HG03439 (cell line): ENCODE measurements around the gene RALBP1.

Experiments
- ATAC-seq: cut with Tn5 transposase; IDR thresholded peaks from one replicate; pipeline ENCODE4 v1.9.1; 2021; ENCODE audit warnings: mild to moderate bottlenecking, moderate library complexity; ENCODE audit not compliant: unreplicated experiment

RALBP1 gene

DNA sequence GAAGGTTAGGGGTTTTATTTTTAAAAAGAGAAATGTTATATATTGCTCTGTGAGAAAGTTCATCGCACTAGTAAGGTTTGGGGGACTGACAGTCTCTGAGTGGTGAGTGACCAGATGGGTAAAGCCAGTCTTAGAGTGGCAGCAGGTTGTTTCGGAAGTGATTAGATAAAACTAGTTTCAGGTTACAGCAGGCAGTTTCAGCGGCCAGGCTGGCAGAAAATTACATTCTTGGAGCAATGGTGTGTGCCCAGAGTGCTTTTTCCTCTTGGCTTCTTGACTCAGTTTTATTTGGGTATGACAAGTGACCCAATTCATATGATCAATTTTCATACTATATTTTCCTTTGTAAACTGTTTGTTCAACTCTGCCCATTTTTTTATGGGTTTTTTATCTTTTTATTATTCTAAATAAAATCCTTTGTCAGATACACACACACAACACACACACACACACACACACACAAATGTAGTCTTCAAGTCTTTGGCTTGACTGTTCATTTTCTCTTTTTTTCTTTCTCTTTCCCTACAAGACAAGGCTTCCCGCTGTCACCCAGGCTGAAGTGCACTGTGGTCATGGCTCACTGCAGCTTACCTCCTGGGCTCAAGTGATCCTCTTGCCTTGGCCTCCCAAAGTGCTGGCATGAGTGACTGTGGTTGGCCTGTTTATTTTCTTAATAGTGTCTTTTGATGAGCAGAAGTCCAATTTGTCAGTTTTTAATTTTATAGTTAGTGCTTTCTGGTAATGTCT lies 30.9 kb downstream of the RALBP1 start:
- ATAC-seq: no peak

- ATAC-seq: no peak
Measured at GRCh38 chr18:9507565-9508088, 32.3 kb downstream of the RALBP1 start.

DNA sequence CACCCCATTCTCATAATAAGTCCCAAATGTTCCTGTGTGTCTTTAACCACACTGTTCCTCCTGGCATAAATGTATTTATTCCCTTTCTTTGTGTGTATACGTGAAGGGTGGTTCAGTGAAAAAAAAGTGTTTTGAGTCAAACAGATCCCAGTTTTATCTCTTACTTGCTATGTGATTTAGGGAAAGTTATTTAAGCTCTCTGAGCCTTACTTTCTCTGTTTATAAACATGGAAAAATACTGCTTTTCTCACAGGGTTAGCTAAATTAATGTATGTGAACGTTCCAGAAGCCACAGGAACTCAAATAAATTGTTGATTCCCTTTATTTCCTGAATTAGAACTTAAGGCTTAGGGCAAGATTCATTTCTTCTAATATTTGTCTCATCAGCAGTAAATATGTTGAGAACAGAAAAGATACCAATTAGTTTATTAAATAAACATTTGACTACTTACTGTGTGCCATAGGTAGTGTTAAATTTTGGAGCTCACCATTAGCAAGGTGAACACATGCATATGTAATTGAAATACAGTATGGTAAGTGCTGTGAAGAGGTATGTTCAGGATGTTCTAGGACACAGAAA lies 33.2 kb downstream of the RALBP1 start:
- no peak for ATAC-seq

- ATAC-seq: no peak
Measured at GRCh38 chr18:9513971-9514512, 38.7 kb downstream of the RALBP1 start.

GRCh38 chr18:9516437-9517064 lies 41.2 kb downstream of the RALBP1 start:
- no peak for ATAC-seq

DNA sequence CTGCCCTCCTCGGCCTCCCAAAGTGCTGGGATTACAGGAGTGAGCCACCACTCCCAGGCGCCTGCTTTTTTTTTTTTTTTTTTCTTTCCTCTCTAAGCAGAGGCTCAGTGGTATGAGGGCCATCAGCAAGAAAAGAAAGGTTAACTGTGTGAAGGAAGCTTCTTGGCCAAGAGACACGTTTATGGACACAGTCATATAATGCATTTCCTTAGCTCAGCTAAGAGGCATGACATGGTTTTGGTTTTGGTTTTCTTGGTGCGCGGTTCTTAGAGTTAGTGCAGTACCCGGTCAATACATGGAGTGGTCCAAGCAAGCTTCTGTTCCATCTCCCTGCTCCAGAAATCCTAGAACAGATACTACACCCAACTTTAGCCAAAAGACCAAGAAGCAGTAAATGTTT lies 42.6 kb downstream of the RALBP1 start:
- no peak for ATAC-seq

DNA sequence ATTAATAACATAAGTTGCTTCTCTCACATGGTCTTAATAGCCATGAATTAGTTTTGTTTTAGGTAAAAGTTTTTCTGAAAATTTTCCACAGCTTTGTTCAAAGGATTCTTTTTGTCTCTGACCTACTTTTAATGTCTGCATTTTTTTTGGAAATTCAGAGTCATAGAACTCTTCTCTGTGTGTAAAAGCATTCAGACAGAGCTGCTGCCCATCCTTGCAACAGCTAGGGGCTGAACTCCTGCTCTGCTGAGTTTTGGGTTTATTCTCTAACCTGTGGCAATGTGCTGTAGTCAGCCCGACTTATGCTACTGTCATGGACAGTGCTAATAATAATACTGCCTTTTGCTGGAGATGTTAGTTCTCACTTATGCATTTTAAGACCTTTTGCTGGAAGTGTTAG lies 44.1 kb downstream of the RALBP1 start:
- ATAC-seq: no peak

DNA sequence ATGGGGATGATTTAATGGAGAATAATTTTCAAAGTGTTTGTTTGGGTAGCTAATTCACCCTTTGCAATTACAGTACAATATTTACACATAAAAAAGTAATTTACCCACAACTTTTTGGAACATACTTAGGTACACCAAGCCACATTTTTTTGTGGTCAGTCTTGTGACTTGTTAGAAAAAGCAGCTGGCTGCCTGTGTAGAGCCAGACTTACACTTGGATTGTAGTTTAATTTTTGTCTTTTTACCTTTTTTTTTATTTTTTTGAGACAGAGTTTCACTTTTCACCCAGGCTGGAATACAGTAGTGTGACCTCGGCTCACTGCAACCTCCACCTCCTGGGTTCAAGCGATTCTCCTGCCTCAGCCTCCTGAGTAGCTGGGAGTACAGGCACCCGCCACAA lies 45.4 kb downstream of the RALBP1 start:
- no peak for ATAC-seq

DNA sequence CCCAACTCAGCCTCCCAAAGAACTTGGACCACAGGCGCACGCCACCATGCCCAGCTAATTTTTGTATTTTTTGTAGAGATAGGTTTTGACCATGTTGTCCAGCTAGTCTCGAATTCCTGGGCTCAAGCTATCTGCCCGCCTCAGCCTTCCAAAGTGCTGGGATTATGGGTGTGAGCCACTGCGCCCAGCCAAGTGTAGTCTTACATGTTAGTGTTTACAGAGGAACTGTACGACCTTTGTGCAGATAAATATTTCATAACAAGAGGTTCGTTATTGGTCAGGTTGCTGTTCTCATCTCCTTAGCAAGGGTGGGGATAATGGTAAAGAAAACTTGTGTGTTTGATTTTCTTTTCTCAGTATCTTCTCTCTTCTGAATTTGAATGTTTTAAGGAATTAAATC lies 46.5 kb downstream of the RALBP1 start:
- no peak for ATAC-seq

- no peak for ATAC-seq
Measured at GRCh38 chr18:9522952-9523351, 47.6 kb downstream of the RALBP1 start.

GRCh38 chr18:9526458-9526857 lies 51.1 kb downstream of the RALBP1 start:
- ATAC-seq: no peak

DNA sequence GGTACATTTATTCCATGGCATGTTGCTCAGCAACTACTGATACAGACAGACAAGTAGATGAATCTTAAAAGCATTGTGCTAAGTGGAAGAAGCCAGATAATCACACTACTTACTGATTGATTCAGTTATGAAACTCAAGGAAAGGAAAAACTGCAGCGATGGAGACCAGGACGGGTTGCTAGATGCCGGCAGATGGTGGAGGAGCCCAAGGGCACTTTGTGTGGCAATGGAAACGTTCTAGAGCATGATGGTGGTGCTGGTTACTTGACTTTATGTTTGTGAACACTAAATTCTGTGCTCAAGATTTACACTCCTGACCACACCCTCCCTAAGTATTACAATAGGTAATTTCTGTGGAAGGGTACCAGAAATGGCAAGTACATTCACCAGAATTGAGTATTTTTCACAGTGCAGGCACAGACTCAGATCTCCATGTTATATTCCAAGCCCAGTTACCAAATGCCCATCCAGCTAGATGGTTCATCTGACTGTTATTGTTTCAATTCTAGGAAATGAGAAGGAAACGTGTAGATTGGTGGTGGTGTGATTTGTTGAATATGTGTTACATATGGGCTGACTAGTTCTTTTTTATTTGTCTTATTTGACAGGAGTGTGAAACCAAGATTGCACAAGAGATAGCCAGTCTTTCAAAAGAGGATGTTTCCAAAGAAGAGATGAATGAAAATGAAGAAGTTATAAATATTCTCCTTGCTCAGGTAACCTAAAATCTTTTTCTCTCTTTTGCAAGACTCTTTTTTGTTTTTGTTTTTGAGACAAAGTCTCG lies 55.1 kb downstream of the RALBP1 start:
- ATAC-seq: no peak

DNA sequence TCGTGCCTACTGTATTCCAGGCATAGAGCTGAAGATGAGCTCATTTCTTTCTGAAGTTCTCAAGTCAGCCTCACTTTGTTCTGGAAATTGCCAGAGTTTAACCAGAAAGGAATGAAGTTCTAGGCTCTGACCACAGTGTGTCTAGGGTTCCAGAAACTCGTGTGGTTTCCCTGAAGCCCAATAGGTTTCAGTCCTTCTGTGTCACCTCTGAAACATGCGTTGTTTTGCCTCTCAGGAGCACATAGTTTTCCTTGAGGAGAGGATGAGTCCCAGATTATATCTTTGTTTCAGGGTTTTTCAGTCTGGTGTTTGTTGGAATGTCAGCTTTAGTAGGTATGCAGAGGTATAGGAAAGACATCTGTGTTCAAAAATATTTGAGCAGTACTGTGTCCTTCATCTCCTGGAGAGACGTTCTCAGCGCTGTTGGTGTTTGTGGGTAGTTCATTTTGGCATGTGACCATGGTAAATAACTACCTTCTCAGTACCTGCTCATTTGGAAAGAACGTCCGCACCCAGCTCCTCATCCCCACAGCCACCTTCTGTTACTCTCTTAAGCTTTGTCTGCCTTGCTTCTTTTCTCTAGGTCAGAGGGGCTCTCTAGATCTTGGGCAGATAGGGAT lies 56.6 kb downstream of the RALBP1 start:
- no peak for ATAC-seq

DNA sequence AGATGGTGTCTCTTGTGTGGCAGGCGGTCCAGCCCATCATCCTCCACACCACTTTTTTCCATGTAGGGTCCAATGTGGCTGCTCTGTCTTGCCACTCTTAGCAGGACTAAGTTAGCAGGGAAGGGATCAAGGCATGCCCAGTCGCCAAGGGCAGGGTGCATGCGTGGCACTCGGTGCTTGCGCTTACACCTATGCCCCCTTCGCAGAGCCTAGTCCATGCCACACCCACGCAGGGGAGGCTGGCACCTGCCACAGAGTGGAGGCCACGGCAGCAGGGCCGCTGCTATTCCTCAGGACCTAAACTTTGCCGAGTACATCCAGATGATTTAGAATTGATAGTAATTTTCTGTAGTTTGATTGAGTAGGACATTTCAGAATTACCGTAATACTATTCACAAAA lies 59.5 kb downstream of the RALBP1 start:
- no peak for ATAC-seq

DNA sequence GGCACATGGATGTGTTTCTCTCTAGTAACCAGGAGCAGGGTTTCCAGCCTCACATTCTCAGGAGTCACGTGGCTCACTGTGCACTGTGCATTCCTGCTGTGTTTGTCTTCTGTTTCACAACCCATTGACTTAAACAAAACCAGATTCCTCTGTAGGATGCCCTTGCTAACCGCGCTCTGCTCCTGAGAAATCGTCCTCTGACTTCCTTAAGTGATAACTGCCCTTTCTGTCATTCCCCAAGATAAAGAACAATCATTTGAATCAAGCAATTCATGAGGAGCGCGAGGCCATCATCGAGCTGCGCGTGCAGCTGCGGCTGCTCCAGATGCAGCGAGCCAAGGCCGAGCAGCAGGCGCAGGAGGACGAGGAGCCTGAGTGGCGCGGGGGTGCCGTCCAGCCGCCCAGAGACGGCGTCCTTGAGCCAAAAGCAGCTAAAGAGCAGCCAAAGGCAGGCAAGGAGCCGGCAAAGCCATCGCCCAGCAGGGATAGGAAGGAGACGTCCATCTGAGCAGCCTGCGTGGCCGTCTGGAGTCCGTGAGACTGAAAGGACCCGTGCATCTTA lies 60.2 kb downstream of the RALBP1 start:
- no peak for ATAC-seq

GRCh38 chr18:9536354-9537152 lies 61.2 kb downstream of the RALBP1 start:
- no peak for ATAC-seq

- no peak for ATAC-seq
Measured at GRCh38 chr18:9537677-9538076, 62.4 kb downstream of the RALBP1 start.

DNA sequence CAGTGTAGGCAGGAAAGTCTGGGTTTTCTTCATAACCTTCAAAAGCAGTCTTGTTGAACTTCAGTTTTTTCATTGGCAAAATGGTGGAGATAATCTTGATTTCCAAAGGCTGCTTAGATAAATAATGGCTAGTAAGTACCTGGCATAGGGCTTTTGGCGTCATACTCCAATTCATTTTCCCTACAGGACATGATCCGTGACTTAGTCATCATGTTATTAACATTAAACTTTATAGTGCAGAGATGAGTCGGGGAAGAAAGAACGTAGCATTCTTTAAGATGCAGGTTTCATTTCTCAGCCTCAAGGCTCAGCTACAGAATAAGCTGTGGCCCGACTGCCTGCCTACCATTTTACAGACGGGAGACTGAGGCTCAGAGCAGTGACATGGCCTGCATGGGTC lies 64.0 kb downstream of the RALBP1 start:
- no peak for ATAC-seq

DNA sequence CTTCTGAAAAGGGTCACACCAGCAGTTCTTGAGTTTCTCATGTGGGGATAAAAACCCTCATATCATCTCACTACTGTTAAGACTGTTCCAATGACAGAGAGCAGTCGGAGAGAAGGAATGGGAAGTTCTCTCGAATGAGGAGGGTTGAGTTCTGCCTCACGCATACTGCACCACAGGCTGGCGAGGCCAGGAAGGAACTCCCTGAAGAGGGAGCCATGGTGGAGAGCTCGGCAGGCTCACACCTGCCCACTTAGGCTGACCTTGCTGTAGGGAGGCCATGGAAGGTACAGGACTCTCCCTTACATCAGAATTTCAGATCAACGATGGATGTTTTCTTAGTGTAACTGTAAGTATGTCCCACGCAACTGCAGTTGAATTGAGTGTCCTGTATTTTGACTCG lies 64.6 kb downstream of the RALBP1 start:
- no peak for ATAC-seq

DNA sequence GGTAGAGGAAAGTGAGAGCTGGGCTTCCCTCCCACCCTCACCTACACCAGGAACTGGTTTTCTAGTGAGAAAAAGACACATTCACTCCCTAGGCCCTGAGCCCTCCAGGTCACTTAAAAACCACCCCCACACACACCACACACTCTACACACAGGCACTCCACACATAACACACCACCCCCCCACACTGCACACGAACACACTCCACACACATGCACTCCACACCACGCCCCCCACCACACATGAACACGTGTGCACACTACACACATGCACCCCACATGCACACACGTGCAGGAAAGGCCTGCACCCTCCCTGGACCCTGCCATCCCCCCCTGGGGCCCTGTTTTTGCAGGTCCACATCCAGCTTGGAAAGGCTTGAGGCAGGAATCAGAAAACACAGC lies 67.6 kb downstream of the RALBP1 start:
- no peak for ATAC-seq
